ENCODE results near the gene STARD4. TPM values are rescaled to one million over a fixed set of nuclear protein-coding genes. Genes with fewer than 3 reads are reported as not detected.

STARD4 gene
- total RNA-seq, 4 donors from 2014 or later = 8.6 to 35.6 (median 18.9) TPM

DNA sequence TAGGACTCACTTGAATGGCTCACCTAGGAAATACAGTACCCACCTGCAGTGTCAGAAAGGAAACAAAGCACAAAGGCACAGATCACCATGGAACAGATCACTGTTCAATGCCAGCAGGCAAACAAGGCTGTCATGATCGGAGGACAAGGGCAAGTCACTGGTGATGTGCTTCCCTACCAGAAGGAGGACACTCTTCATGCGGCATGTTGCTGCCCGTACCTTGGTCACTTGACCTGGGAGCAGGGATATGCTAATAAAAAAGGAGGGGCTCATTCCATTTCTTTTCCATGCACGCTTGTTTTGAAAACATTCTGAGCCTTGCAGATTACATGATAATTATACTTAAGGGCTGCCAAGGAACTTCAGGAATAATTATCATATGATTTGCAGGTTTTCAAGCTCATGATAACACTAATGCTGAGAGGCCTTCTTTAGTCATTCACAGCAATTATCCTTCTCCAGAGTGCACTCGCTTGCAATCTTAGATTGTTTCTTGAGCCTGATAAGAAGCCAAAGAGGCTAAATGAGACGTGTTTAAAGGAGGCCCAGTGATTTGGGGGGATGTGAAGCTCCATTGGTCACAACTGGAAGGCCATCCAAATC, 36.1 kb upstream of the STARD4 start:
- whole genome bisulfite sequencing, 2 donors = 71 to 77% methylated on average over 6 of the region's 6 CpGs
- H3K4me3 ChIP-seq = no peak overlapping the region
- peaks cover 0 to 12% (median 0%) of the 10 kb centered on the region in 3 donors for H3K4me1 ChIP-seq
- no peak for DNase-seq
- H3K36me3 ChIP-seq = no peaks in the 10 kb centered on the region
- H3K27ac ChIP-seq = no peak overlapping the region
- no peaks in the 10 kb centered on the region for H3K27me3 ChIP-seq
- intact Hi-C loops (cut with DNase I) = loop anchor here (5.0 to 10.0 kb wide), 2 partner anchors 216 to 599 kb away; no protein-coding TSS in a partner anchor
- no peak for TF ChIP-seq POLR2A (IDR thresholded peaks at IDR 0.05)
- TF ChIP-seq, protein P1, sequence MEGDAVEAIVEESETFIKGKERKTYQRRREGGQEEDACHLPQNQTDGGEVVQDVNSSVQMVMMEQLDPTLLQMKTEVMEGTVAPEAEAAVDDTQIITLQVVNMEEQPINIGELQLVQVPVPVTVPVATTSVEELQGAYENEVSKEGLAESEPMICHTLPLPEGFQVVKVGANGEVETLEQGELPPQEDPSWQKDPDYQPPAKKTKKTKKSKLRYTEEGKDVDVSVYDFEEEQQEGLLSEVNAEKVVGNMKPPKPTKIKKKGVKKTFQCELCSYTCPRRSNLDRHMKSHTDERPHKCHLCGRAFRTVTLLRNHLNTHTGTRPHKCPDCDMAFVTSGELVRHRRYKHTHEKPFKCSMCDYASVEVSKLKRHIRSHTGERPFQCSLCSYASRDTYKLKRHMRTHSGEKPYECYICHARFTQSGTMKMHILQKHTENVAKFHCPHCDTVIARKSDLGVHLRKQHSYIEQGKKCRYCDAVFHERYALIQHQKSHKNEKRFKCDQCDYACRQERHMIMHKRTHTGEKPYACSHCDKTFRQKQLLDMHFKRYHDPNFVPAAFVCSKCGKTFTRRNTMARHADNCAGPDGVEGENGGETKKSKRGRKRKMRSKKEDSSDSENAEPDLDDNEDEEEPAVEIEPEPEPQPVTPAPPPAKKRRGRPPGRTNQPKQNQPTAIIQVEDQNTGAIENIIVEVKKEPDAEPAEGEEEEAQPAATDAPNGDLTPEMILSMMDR (IDR thresholded peaks at IDR 0.05) = no peak
- H3K9me3 ChIP-seq = no peaks in the 10 kb centered on the region

DNA sequence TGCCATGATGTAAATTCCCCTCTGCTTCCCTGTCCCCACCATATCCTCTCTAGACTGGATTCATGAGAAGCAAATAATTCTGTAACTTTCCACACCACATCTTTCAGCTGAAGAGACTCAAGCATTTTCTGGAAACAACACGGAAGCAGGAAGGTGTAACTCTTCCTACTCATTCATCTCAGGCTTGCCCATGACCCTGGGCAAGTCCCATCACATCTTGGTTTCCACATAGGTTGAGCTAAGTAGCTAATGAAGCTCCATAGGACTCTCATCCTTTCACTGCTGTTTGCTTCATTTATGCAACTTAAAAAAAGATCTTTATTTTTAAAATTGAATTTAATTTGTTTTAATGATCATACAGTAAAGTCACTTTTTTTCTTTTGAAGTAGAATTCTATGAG, 32.7 kb upstream of the STARD4 start:
- H3K9me3 ChIP-seq = no peaks in the 10 kb centered on the region
- no peaks in the 10 kb centered on the region for H3K4me1 ChIP-seq
- no peak overlapping the region for H3K27ac ChIP-seq
- intact Hi-C loops (cut with DNase I) = loop anchor here (5.0 to 10.0 kb wide), 2 partner anchors 220 to 602 kb away; no protein-coding TSS in a partner anchor
- H3K4me3 ChIP-seq = no peak overlapping the region
- no peak for DNase-seq
- no peaks in the 10 kb centered on the region for H3K36me3 ChIP-seq
- 40 to 52% methylated on average over 1 of the region's 1 CpG for WGBS, 2 donors
- TF ChIP-seq, protein P1 (IDR thresholded peaks at IDR 0.05) = no peak
- TF ChIP-seq POLR2A (IDR thresholded peaks at IDR 0.05) = no peak
- no peaks in the 10 kb centered on the region for H3K27me3 ChIP-seq

DNA sequence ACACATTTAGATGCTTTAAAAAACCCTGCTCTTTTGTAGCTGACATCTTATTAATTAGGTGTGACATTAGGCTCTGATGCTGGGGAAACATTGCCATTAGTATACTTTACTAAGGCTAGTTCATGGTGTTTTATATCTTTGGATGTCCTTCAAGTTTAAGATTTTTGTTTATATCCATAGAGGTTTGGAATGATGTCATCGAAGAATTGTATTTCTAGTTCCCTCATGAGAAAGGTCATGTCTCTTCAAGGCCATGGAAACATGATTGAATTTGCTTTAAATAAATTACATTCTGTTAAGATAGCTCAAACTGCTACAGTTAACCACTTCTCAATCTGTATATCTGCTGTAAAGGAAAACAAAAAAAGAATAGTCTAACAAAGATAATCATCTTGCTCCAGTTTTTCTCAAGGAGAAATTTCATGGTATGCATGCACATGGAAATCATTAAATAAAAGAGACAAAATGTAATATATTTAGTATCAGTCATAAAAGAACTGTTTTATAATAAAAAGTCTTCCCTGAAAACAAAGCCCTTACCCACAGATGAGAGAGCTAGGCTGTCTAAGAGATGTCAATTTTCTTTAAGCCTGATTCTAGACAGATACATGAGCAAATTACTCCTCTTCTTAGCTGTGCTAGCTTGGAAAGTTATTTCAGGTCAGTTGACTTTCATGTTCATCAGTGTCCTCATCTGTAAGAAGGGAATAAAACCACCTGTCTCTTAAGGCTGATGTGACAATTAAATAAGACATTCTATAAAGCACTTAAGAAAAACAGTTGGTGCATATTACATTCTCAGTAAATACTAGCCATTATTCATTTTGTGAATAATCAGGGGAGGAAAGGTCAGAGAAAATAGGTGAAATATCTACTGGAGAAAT, 25.0 kb upstream of the STARD4 start:
- intact Hi-C loops (cut with DNase I) = no loop called here

DNA sequence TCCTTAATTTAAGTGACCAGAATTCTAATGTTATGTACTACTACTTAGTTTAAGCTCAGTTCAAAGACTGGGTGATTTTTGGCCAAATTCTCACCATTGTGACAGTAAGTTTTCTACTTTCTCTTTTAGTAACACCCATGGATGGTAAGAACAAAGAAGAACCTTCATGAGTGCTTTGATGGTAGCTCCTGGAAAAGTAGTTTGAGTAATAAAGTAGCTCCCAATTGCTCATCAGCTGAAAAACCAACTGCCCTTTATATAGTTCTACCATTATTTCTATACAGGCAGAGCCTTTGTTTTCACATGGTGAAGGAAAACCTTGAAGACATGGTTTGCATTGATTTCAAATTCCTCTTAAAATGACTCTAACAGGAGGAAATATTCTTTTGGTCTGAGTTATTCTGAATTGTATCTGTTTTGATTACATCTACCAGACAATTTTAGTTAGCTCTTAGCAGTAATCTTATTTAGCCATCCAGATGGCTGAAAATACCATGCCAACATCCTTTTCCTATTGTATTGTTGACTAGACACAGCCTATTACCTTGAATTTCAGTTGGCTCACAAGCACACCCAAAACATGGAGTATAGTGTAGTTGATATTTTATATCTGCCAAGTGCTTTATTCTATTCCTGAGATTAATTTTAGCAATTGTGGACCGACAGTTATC, 23.7 kb upstream of the STARD4 start:
- DNase-seq = no peak
- no peaks in the 10 kb centered on the region for H3K27me3 ChIP-seq
- no peak for TF ChIP-seq POLR2A (IDR thresholded peaks at IDR 0.05)
- TF ChIP-seq, protein P1 (IDR thresholded peaks at IDR 0.05) = no peak
- peaks cover 0 to 8% (median 0%) of the 10 kb centered on the region in 3 donors for H3K4me1 ChIP-seq
- no peak overlapping the region for H3K4me3 ChIP-seq
- H3K27ac ChIP-seq = no peak overlapping the region
- H3K36me3 ChIP-seq = no peaks in the 10 kb centered on the region
- no peaks in the 10 kb centered on the region for H3K9me3 ChIP-seq
- WGBS, 2 donors = 83 to 86% methylated on average over 1 of the region's 1 CpG
- intact Hi-C loops (cut with DNase I) = no loop called here

More for the DNA sequence above, 25.0 kb upstream of the STARD4 start:
- no peak overlapping the region for H3K4me3 ChIP-seq
- no peaks in the 10 kb centered on the region for H3K36me3 ChIP-seq
- TF ChIP-seq, protein P1 (IDR thresholded peaks at IDR 0.05) = no peak
- TF ChIP-seq POLR2A (IDR thresholded peaks at IDR 0.05) = no peak
- WGBS, 2 donors = 40 to 74% methylated on average over 1 of the region's 1 CpG
- H3K4me1 ChIP-seq = peaks cover 0 to 8% (median 0%) of the 10 kb centered on the region in 3 donors
- H3K9me3 ChIP-seq = no peaks in the 10 kb centered on the region
- no peaks in the 10 kb centered on the region for H3K27me3 ChIP-seq
- no peak overlapping the region for H3K27ac ChIP-seq
- no peak for DNase-seq

All from esophagus squamous epithelium (tissue), 5 donors.